GM23338 (cell line): ENCODE data around the gene MYH4. TPM values are rescaled to one million over a fixed set of nuclear protein-coding genes. Genes with fewer than 3 reads are reported as not detected.

ENCODE experiments used
- ATAC-seq: fragments of 200-7000 bp; cut with Tn5 transposase; 3 replicates; pipeline ENCODE4 v1.9.1; 2020
- DNase-seq: peaks from one replicate; pipeline ENCODE4 v3.0.0-alpha.2; 2015; ENCODE audit warnings: low spot score
- H2AFZ ChIP-seq: fragments of 200-600 bp; sonication (generic); 2 replicates; pipeline ENCODE4 v1.8.0; 2016; ENCODE audit warnings: antibody characterized with exemption, mild to moderate bottlenecking, moderate library complexity
- H3F3A ChIP-seq: fragments of 200-600 bp; sonication (generic); replicated peaks from 2 replicates; pipeline ENCODE4 v1.8.0; 2017; ENCODE audit warnings: antibody characterized with exemption, mixed run types, low read depth
- H3K27ac ChIP-seq: fragments of 200-600 bp; sonication (generic); 2 replicates; pipeline ENCODE4 v1.6.1; 2016; ENCODE audit warnings: low read depth
- H3K27me3 ChIP-seq: fragments of 200-600 bp; sonication (generic); 2 replicates; pipeline ENCODE4 v1.8.0; 2016; ENCODE audit warnings: mild to moderate bottlenecking, mixed run types, moderate library complexity; ENCODE audit not compliant: insufficient read depth
- H3K36me3 ChIP-seq: fragments of 200-600 bp; sonication (generic); 2 replicates; pipeline ENCODE4 v1.8.0; 2016; ENCODE audit warnings: mild to moderate bottlenecking; ENCODE audit not compliant: insufficient read depth
- H3K4me1 ChIP-seq: fragments of 200-600 bp; sonication (generic); 2 replicates; pipeline ENCODE4 v1.8.0; 2016; ENCODE audit warnings: mild to moderate bottlenecking, moderate library complexity; ENCODE audit not compliant: insufficient read depth
- H3K4me2 ChIP-seq: fragments of 200-600 bp; sonication (generic); 2 replicates; pipeline ENCODE4 v1.7.1; 2017; ENCODE audit warnings: mixed run types
- H3K4me3 ChIP-seq: fragments of 200-600 bp; sonication (generic); 2 replicates; pipeline ENCODE4 v1.6.1; 2016; ENCODE audit warnings: mixed run types
- H3K79me2 ChIP-seq: fragments of 200-600 bp; sonication (generic); replicated peaks from 2 replicates; pipeline ENCODE4 v1.8.0; 2017; ENCODE audit warnings: mild to moderate bottlenecking; ENCODE audit not compliant: insufficient read depth
- H3K9me2 ChIP-seq: fragments of 200-600 bp; sonication (generic); 2 replicates; pipeline ENCODE4 v1.8.0; 2017; ENCODE audit not compliant: insufficient read depth
- H4K20me1 ChIP-seq: fragments of 200-600 bp; sonication (generic); replicated peaks from 2 replicates; pipeline ENCODE4 v1.8.0; 2017; ENCODE audit warnings: mild to moderate bottlenecking; ENCODE audit not compliant: insufficient read depth
- H3K27ac Mint-ChIP-seq: 2 replicates; pipeline ENCODE4 v1.8.0; 2020; ENCODE audit warnings: inconsistent platforms, mild to moderate bottlenecking, moderate library complexity, mixed read lengths
- H3K27me3 Mint-ChIP-seq: 3 replicates; pipeline ENCODE4 v1.8.0; 2022; ENCODE audit warnings: low read depth, mild to moderate bottlenecking, moderate library complexity, mixed read lengths, inconsistent platforms; ENCODE audit not compliant: insufficient read depth, poor library complexity
- H3K36me3 Mint-ChIP-seq: 3 replicates; pipeline ENCODE4 v1.8.0; 2021; ENCODE audit warnings: low read depth, mild to moderate bottlenecking, inconsistent platforms, moderate library complexity, mixed read lengths
- H3K4me1 Mint-ChIP-seq: 3 replicates; pipeline ENCODE4 v1.8.0; 2020; ENCODE audit warnings: mild to moderate bottlenecking, inconsistent platforms, mixed read lengths
- H3K4me3 Mint-ChIP-seq: 3 replicates; pipeline ENCODE4 v1.8.0; 2021; ENCODE audit warnings: moderate library complexity, mild to moderate bottlenecking, inconsistent platforms, mixed read lengths
- H3K9me3 Mint-ChIP-seq: 3 replicates; pipeline ENCODE4 v1.8.0; 2020; ENCODE audit warnings: moderate library complexity, mild to moderate bottlenecking, inconsistent platforms, mixed read lengths
- EZH2phosphoT487 ChIP-seq: fragments of 200-600 bp; sonication (generic); IDR thresholded peaks from one replicate; pipeline ENCODE4 v1.8.1; 2018; ENCODE audit warnings: antibody characterized with exemption; ENCODE audit not compliant: unreplicated experiment
- JUNB ChIP-seq: IDR thresholded peaks from one replicate; pipeline ENCODE4 v1.6.1; 2016; ENCODE audit warnings: antibody characterized with exemption; ENCODE audit not compliant: unreplicated experiment
- NANOG ChIP-seq: IDR thresholded peaks from 2 replicates; pipeline ENCODE4 v1.6.1; 2016; ENCODE audit warnings: antibody characterized with exemption, borderline replicate concordance
- POLR2AphosphoS5 ChIP-seq: IDR thresholded peaks from 2 replicates; pipeline ENCODE4 v1.6.1; 2016; ENCODE audit warnings: antibody characterized with exemption, low read depth
- STAT1 ChIP-seq: IDR thresholded peaks from one replicate; pipeline ENCODE4 v1.6.1; 2016; ENCODE audit warnings: antibody characterized with exemption; ENCODE audit not compliant: unreplicated experiment
- ZNF331 ChIP-seq: fragments of 250-450 bp; sonication (Bioruptor Pico); IDR thresholded peaks from 2 replicates; pipeline ENCODE4 v1.5.0; 2020; ENCODE audit warnings: low read depth, mild to moderate bottlenecking, moderate library complexity
- polyA plus RNA-seq: library from polyadenylated mRNA; unstranded; fragments of >200 nt; fragmentation: Nextera tagmentation; extraction: Ambion mirVana; gene quantifications from 2 replicates; pipeline ENCODE4 v1.2.1, GENCODE V29; 2016
- total RNA-seq: library from RNA; depleted of rRNA; stranded (reverse); fragments of >200 nt; shearing (Covaris generic); gene quantifications from 2 replicates; pipeline ENCODE4 v1.2.3, GENCODE V29; 2014
- TF ChIP-seq, protein P1 (sequence below): IDR thresholded peaks from 2 replicates; pipeline ENCODE4 v1.6.1; 2016; ENCODE audit warnings: antibody characterized with exemption
- TF ChIP-seq, protein P2 (sequence below): IDR thresholded peaks from one replicate; pipeline ENCODE4 v1.6.1; 2018; ENCODE audit warnings: antibody characterized with exemption; ENCODE audit not compliant: unreplicated experiment

Gene MYH4
- total and polyA plus RNA-seq, 2 experiments from 2014 or later = not detected

DNA sequence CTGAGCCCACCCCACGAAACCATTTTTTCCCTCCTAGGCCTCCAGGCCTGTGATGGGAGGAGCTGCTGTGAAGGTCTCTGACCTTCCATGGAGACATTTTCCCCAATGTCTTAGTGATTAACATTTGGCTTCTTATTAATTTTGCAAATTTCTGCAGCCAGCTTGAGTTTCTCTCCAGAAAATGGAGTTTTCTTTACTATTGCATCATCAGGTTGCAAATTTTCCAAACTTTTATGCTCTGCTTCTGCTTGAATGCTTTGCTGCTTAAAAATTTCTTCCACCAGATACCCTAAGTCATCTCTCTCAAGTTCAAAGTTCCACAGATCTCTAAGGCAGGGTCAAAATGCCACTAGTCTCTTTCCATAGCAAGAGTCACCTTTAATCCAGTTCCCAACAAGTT is 12.9 kb upstream of the MYH4 start (continued):
- TF ChIP-seq POLR2AphosphoS5 = no peak
- TF ChIP-seq STAT1 = no peak
- TF ChIP-seq JUNB = no peak
- no peak for TF ChIP-seq NANOG
- no peak for TF ChIP-seq ZNF331 (CRISPR knock-in tag)
- no peak for TF ChIP-seq EZH2phosphoT487
- TF ChIP-seq, protein P1, sequence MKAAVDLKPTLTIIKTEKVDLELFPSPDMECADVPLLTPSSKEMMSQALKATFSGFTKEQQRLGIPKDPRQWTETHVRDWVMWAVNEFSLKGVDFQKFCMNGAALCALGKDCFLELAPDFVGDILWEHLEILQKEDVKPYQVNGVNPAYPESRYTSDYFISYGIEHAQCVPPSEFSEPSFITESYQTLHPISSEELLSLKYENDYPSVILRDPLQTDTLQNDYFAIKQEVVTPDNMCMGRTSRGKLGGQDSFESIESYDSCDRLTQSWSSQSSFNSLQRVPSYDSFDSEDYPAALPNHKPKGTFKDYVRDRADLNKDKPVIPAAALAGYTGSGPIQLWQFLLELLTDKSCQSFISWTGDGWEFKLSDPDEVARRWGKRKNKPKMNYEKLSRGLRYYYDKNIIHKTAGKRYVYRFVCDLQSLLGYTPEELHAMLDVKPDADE = no peak
- TF ChIP-seq, protein P2, sequence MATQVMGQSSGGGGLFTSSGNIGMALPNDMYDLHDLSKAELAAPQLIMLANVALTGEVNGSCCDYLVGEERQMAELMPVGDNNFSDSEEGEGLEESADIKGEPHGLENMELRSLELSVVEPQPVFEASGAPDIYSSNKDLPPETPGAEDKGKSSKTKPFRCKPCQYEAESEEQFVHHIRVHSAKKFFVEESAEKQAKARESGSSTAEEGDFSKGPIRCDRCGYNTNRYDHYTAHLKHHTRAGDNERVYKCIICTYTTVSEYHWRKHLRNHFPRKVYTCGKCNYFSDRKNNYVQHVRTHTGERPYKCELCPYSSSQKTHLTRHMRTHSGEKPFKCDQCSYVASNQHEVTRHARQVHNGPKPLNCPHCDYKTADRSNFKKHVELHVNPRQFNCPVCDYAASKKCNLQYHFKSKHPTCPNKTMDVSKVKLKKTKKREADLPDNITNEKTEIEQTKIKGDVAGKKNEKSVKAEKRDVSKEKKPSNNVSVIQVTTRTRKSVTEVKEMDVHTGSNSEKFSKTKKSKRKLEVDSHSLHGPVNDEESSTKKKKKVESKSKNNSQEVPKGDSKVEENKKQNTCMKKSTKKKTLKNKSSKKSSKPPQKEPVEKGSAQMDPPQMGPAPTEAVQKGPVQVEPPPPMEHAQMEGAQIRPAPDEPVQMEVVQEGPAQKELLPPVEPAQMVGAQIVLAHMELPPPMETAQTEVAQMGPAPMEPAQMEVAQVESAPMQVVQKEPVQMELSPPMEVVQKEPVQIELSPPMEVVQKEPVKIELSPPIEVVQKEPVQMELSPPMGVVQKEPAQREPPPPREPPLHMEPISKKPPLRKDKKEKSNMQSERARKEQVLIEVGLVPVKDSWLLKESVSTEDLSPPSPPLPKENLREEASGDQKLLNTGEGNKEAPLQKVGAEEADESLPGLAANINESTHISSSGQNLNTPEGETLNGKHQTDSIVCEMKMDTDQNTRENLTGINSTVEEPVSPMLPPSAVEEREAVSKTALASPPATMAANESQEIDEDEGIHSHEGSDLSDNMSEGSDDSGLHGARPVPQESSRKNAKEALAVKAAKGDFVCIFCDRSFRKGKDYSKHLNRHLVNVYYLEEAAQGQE = no peak

DNA sequence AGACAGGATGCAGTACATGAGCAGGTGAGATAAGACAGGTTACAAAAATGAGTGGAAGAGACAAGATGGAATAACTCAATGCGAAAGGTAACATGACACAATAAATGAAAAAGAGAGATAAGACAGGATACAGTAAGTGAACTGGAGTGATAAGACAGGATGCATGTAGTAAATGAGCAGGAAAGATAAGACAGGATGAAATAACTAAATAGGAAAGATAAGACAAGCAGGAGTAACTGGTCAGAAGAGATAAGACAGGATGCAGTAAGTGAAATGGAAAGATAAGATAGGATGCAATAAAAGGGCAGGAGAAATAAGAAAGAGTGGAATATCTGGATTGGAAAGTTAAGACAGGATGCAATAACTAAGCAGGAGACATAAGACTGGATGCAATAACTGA is 8.3 kb upstream of the MYH4 start:
- no peak for ATAC-seq
- no peak for DNase-seq
- Mint-ChIP-seq H3K36me3 (peaks cover 8% of the 10 kb centered on the region), H3K27me3 (no peaks in the 10 kb centered on the region), H3K4me1 (no peaks in the 10 kb centered on the region), H3K4me3 (no peak overlapping the region), H3K27ac (no peak overlapping the region), H3K9me3 (peaks cover 19% of the 10 kb centered on the region)
- no peak overlapping the region for H3K4me2 ChIP-seq
- TF ChIP-seq STAT1 (no peak), ZNF331 (CRISPR knock-in tag) (no peak), JUNB (no peak)
- TF ChIP-seq, protein P1 = no peak
- no peaks in the 10 kb centered on the region for H3K27me3 ChIP-seq
- no peak overlapping the region for H3K4me3 ChIP-seq
- no peak overlapping the region for H2AFZ ChIP-seq
- no peaks in the 10 kb centered on the region; the same call in 1 of the 2 replicates for H3K9me2 ChIP-seq
- H3K4me1 ChIP-seq = no peaks in the 10 kb centered on the region
- H4K20me1 ChIP-seq = no peaks in the 10 kb centered on the region
- no peaks in the 10 kb centered on the region; the same call in 1 of the 2 replicates for H3K36me3 ChIP-seq
- no peaks in the 10 kb centered on the region for H3F3A ChIP-seq
- H3K27ac ChIP-seq = no peak overlapping the region
- H3K79me2 ChIP-seq = no peaks in the 10 kb centered on the region
